Ovary (tissue), 9 donors: Measurements from ENCODE around the gene ARSG. TPM values are rescaled to one million over a fixed set of nuclear protein-coding genes. Genes with fewer than 3 reads are reported as not detected.
"Not testable (repeated sequence)": the region's sequence is repeated elsewhere in the genome, so short reads cannot be mapped to it uniquely, and the experiment has no call there.

ENCODE experiments used
- DNase-seq, 5 donors: peaks; one replicate each; pipeline ENCODE4 v3.0.0-alpha.2; 2019 to 2020
- H3K27ac ChIP-seq, 2 donors: fragments of 200-600 bp; one replicate each; pipeline versions ENCODE4 v1.5.1 to v1.8.0; 2019 to 2022
- H3K27me3 ChIP-seq: fragments of 200-600 bp; one replicate; pipeline ENCODE4 v1.8.0; 2022
- H3K36me3 ChIP-seq: fragments of 200-600 bp; sonication (generic); one replicate; pipeline ENCODE4 v1.5.1; 2019
- H3K4me1 ChIP-seq: one replicate; pipeline ENCODE4 v1.8.1; 2013; ENCODE audit warnings: mild to moderate bottlenecking, moderate library complexity; ENCODE audit not compliant: insufficient read depth
- H3K4me3 ChIP-seq: fragments of 200-600 bp; sonication (generic); one replicate; pipeline ENCODE4 v1.5.1; 2017
- H3K9me3 ChIP-seq, 2 donors: fragments of 200-600 bp in 1 of 2; sonication (generic) in 1 of 2; one replicate each; pipeline versions ENCODE4 v1.5.1 to v1.8.1; 2013 to 2019; ENCODE audit warnings: mild to moderate bottlenecking in 1 of 2, moderate library complexity in 1 of 2
- EP300 ChIP-seq: sonication (generic); formaldehyde crosslinking; IDR thresholded peaks from one replicate; pipeline ENCODE4 v1.6.1; 2017; ENCODE audit warnings: antibody characterized with exemption
- POLR2A ChIP-seq: fragments of 450-650 bp; IDR thresholded peaks from one replicate; pipeline ENCODE4 v1.6.1; 2017; ENCODE audit warnings: antibody characterized with exemption, mild to moderate bottlenecking, moderate library complexity
- whole genome bisulfite sequencing, 3 donors: extraction: QIAGEN DNeasy Blood & Tissue Kit in 1 of 3; methylation state at CpG; one replicate each; pipeline versions ENCODE4 v1.1.5 to v1.1.7; 2013 to 2017; 5-methylcytosine and 5-hydroxymethylcytosine counted together
- intact Hi-C, 4 donors: fragments of 100-400 bp; cut with DNase I; formaldehyde crosslinking; loops; one replicate each; pipeline versions ENCODE4 v1.11.0 to v1.15.1; 2022 to 2023
- polyA plus RNA-seq, 2 donors: library from polyadenylated mRNA; stranded (reverse); fragments of 200-250 nt in 1 of 2; fragments of 350-450 nt in 1 of 2; fragmentation: Illumina TruSeq in 1 of 2; extraction: RNeasy Lipid Tissue Mini Kit (QIAGEN cat#74804) in 1 of 2; gene quantifications; one replicate each; pipeline ENCODE4 v1.2.3, GENCODE V29; 2013 to 2014
- total RNA-seq, 7 donors: library from RNA; depleted of rRNA in 2 of 7; stranded (reverse); fragments of >200 nt in 2 of 7; fragmentation: NEBNext Ultra II Directional in 3 of 7; extraction: Animal tissue kit (Norgen Biotek cat#: 25700) in 3 of 7; gene quantifications; one replicate each; pipeline versions ENCODE4 v1.1.0 to v1.2.4, GENCODE V29; 2016 to 2023
- TF ChIP-seq, protein P1 (sequence below), 3 donors: fragments of 450-650 bp in 2 of 3; fragments of 200-600 bp in 1 of 3; IDR thresholded peaks; one replicate each; pipeline versions ENCODE4 v1.5.1 to v1.8.0; 2016 to 2022; ENCODE audit warnings: antibody characterized with exemption in 3 of 3, mild to moderate bottlenecking in 1 of 3
- donor health status: DM: no; HTN: no; CAD: no; lungs with moderate emphysema.
- donor health status: DM: no; HTN: no; CAD: no.
- donor health status: Bipolar disorder and iron deficiency.
- donor health status: DM: yes; HTN: yes; CAD: no.
- donor health status: DM: no; HTN: no; CAD: no.
- donor health status: DM: yes; HTN: yes; CAD: no.

The ARSG gene
- total and polyA plus RNA-seq, 9 donors, result 5.2 to 19.8 (median 11.1) TPM

DNA sequence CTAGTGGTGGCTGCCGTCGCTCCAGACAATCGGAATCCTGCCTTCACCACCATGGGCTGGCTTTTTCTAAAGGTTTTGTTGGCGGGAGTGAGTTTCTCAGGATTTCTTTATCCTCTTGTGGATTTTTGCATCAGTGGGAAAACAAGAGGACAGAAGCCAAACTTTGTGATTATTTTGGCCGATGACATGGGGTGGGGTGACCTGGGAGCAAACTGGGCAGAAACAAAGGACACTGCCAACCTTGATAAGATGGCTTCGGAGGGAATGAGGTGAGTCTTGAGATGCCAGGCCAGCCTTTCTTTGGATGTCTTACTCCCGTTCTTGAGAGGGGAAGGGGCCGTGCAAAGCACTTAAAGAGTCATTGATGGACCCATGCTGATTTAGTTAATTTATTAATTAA lies 16.1 kb downstream of the ARSG start:
- H3K4me3 ChIP-seq, result no peak overlapping the region
- H3K27me3 ChIP-seq, result no peaks in the 10 kb centered on the region
- no peaks in the 10 kb centered on the region for H3K36me3 ChIP-seq
- no peaks in the 10 kb centered on the region for H3K9me3 ChIP-seq
- DNase-seq, result no peak
- intact Hi-C loops, result no loop called here
- 95 to 97% (median 96%) methylated on average over 8 of the region's 8 CpGs for WGBS, 3 donors
- no peak for TF ChIP-seq EP300
- TF ChIP-seq, protein P1, sequence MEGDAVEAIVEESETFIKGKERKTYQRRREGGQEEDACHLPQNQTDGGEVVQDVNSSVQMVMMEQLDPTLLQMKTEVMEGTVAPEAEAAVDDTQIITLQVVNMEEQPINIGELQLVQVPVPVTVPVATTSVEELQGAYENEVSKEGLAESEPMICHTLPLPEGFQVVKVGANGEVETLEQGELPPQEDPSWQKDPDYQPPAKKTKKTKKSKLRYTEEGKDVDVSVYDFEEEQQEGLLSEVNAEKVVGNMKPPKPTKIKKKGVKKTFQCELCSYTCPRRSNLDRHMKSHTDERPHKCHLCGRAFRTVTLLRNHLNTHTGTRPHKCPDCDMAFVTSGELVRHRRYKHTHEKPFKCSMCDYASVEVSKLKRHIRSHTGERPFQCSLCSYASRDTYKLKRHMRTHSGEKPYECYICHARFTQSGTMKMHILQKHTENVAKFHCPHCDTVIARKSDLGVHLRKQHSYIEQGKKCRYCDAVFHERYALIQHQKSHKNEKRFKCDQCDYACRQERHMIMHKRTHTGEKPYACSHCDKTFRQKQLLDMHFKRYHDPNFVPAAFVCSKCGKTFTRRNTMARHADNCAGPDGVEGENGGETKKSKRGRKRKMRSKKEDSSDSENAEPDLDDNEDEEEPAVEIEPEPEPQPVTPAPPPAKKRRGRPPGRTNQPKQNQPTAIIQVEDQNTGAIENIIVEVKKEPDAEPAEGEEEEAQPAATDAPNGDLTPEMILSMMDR (IDR thresholded peaks at IDR 0.05), result no peak
- no peak for TF ChIP-seq POLR2A
- H3K4me1 ChIP-seq, result peaks cover 5% of the 10 kb centered on the region
- H3K27ac ChIP-seq, result no peak overlapping the region

DNA sequence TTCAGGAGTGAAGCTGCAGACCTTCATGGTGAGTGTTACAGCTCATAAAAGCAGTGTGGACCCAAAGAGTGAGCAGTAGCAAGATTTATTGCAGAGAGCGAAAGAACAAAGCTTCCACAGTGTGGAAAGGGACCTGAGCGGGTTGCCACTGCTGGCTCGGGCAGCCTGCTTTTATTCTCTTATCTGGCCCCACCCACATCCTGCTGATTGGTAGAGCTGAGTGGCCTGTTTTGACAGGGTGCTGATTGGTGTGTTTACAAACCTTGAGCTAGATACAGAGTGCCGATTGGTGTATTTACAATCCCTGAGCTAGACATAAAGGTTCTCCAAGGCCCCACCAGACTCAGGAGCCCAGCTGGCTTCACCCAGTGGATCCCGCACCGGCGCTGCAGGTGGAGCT lies 17.2 kb downstream of the ARSG start:
- H3K4me1 ChIP-seq, H3K27me3 ChIP-seq, H3K27ac ChIP-seq, intact Hi-C loops, DNase-seq, H3K4me3 ChIP-seq, H3K36me3 ChIP-seq, H3K9me3 ChIP-seq: not testable (repeated sequence)
- whole genome bisulfite sequencing, 3 donors, result 86 to 95% (median 93%) methylated on average over 7 of the region's 7 CpGs

DNA sequence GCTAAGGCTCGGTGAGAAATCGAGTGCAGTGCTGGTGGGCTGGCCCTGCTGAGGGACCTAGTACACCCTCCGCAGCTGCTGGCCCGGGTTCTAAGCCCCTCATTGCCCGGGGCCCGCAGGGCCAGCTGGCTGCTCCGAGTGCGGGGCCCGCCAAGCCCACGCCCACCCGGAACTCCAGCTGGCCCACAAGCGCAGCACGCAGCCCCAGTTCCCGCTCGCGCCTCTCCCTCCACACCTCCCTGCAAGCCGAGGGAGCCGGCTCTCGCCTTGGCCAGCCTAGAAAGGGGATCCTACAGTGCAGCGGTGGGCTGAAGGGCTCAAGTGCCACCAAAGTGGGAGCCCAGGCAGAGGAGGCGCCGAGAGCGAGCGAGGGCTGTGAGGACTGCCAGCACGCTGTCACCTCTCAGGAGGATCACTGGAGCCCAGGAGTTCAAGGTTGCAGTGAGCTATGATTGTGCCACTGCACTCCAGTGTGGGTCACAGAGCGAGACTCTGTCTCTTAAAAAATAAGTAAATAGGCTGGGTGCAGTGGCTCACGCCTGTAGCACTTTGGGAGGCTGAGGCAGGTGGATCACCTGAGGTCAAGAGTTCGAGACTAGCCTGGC lies 17.9 kb downstream of the ARSG start:
- H3K27me3 ChIP-seq, H3K27ac ChIP-seq, intact Hi-C loops, H3K36me3 ChIP-seq, H3K4me3 ChIP-seq, H3K4me1 ChIP-seq, DNase-seq, H3K9me3 ChIP-seq: not testable (repeated sequence)
- 90 to 98% (median 94%) methylated on average over 24 to 28 of the region's 28 CpGs for WGBS, 3 donors

DNA sequence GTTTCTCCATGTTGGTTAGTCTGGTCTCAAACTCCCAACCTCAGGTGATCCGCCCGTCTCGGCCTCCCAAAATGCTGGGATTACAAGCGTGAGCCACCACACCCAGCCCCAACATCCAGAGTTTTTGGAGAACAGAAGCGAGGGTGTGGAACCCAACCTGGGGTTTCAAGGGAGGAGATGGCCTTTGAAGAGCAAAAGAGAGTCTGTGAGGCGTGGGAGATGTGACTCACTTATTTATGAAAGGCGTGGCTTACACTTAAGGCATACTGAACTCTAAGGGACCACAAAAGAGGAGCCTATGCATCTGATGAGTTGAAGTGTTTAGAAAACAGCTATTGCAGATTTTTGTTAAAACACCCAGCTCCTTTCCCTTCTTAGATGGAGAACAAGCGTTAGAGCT lies 18.9 kb downstream of the ARSG start:
- no peaks in the 10 kb centered on the region for H3K27me3 ChIP-seq
- intact Hi-C loops, result no loop called here
- no peak overlapping the region for H3K27ac ChIP-seq
- no peak for DNase-seq
- no peak overlapping the region for H3K4me3 ChIP-seq
- H3K36me3 ChIP-seq, result no peaks in the 10 kb centered on the region
- WGBS, 3 donors, result 94 to 95% (median 95%) methylated on average over 8 of the region's 8 CpGs
- H3K4me1 ChIP-seq, result no peaks in the 10 kb centered on the region
- H3K9me3 ChIP-seq, result no peaks in the 10 kb centered on the region
- TF ChIP-seq, protein P1 (IDR thresholded peaks at IDR 0.05), result no peak
- TF ChIP-seq POLR2A, result no peak

DNA sequence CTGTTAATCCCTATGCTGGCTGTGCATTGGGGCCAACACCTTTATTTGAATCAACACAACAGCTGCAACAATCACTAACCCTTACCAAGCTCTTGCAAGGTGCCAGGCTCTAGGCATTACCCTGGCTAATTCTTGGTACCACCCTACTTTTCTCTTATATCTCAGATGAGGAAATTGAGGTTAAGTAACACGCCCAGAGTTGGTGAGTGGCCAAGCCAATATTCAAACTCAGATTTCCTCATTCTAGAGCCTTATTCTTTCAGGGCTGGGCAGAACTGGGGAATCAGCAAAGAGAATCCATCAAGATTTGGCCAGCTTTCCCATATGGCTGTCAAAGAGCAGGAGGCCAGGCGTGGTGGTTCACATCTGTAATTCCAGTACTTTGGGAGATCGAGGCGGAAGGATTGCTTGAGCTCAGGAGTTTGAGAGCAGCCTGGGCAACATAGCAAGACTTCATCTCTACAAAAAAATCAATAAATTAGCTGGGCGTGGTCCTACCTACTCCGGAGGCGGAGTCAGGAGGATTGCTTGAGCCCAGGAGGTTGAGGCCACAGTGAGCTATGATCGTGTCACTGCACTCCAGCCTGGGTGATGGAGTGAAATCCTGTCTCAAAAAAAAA lies 23.7 kb downstream of the ARSG start:
- Histone ChIP-seq H3K36me3 (no peaks in the 10 kb centered on the region), H3K27me3 (no peaks in the 10 kb centered on the region), H3K27ac (no peak overlapping the region), H3K4me3 (no peak overlapping the region), H3K9me3 (no peaks in the 10 kb centered on the region), H3K4me1 (no peaks in the 10 kb centered on the region)
- TF ChIP-seq POLR2A (no peak), EP300 (no peak)
- TF ChIP-seq, protein P1 (IDR thresholded peaks at IDR 0.05), result no peak
- intact Hi-C loops, result no loop called here
- WGBS, 3 donors, result 91 to 96% (median 96%) methylated on average over 8 of the region's 8 CpGs
- no peak for DNase-seq
